HFF-Myc (cell line): Measurements from ENCODE around the gene THSD7B.

Experiments
- DNase-seq: peaks from one replicate; pipeline ENCODE4 v3.0.0-alpha.2; 2011; ENCODE audit warnings: low read depth; ENCODE audit errors: extremely low read depth
- H3K4me3 ChIP-seq: replicated peaks from 2 replicates; pipeline ENCODE4 v1.5.1; 2011; ENCODE audit warnings: low read depth, mild to moderate bottlenecking, control low read depth, low read length
- TF ChIP-seq, protein P1 (sequence below): IDR thresholded peaks from 2 replicates; pipeline ENCODE4 v1.5.1; 2012; ENCODE audit warnings: mild to moderate bottlenecking, low read depth, low read length, control low read depth; ENCODE audit errors: missing control alignments

THSD7B gene

GRCh38 chr2:137508739-137509384, 743.5 kb downstream of the THSD7B start:
- DNase-seq: no peak
- no peak overlapping the region for H3K4me3 ChIP-seq
- TF ChIP-seq, protein P1, sequence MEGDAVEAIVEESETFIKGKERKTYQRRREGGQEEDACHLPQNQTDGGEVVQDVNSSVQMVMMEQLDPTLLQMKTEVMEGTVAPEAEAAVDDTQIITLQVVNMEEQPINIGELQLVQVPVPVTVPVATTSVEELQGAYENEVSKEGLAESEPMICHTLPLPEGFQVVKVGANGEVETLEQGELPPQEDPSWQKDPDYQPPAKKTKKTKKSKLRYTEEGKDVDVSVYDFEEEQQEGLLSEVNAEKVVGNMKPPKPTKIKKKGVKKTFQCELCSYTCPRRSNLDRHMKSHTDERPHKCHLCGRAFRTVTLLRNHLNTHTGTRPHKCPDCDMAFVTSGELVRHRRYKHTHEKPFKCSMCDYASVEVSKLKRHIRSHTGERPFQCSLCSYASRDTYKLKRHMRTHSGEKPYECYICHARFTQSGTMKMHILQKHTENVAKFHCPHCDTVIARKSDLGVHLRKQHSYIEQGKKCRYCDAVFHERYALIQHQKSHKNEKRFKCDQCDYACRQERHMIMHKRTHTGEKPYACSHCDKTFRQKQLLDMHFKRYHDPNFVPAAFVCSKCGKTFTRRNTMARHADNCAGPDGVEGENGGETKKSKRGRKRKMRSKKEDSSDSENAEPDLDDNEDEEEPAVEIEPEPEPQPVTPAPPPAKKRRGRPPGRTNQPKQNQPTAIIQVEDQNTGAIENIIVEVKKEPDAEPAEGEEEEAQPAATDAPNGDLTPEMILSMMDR: no peak

GRCh38 chr2:137511526-137511925, 746.2 kb downstream of the THSD7B start:
- TF ChIP-seq, protein P1: no peak
- H3K4me3 ChIP-seq: no peak overlapping the region
- DNase-seq: no peak

- TF ChIP-seq, protein P1: no peak
- no peak overlapping the region for H3K4me3 ChIP-seq
- no peak for DNase-seq
Measured at GRCh38 chr2:137521653-137522619, 756.6 kb downstream of the THSD7B start.

- H3K4me3 ChIP-seq: no peak overlapping the region
- TF ChIP-seq, protein P1: no peak
- no peak for DNase-seq
Measured at GRCh38 chr2:137522620-137523011, 757.3 kb downstream of the THSD7B start.

DNA sequence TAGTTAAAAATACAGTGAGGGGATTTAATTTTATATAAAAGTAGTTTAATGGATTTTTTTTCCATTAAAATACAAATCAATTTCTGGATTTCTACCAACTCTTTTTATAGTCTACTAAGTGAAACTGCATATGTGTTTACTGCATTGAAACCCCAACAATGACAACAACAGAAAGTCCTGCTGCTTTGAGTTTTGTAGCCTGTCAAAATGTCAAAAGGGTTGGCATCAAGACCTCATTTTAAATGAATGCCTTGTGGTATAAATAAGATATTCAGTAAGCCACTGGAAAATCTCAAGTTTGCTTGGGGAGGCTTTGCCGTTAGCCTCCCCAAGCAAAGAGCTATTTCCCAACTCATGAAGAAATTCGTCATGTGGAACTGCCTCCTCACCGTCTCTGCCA, 758.6 kb downstream of the THSD7B start:
- no peak overlapping the region for H3K4me3 ChIP-seq
- TF ChIP-seq, protein P1: no peak
- DNase-seq: no peak

- no peak for DNase-seq
- TF ChIP-seq, protein P1: no peak
- H3K4me3 ChIP-seq: no peak overlapping the region
Measured at GRCh38 chr2:137525132-137525531, 759.8 kb downstream of the THSD7B start.
